Subcutaneous adipose tissue (tissue), 4 donors: Measurements from ENCODE around the gene ADAMTS15. TPM values are rescaled to one million over a fixed set of nuclear protein-coding genes. Genes with fewer than 3 reads are reported as not detected.

Experiments
- total RNA-seq, 4 donors: library from RNA; depleted of rRNA; stranded (reverse); fragments of >200 nt; gene quantifications; one replicate each; pipeline ENCODE4 v1.1.0, GENCODE V29; 2016
- TF ChIP-seq, protein P1 (sequence below): fragments of 450-650 bp; IDR thresholded peaks from one replicate; pipeline ENCODE4 v1.5.1; 2016; ENCODE audit warnings: low read depth, mild to moderate bottlenecking, control low read depth, antibody characterized with exemption, moderate library complexity

The ADAMTS15 gene
- total RNA-seq, 4 donors from 2014 or later, result 15.0 to 44.7 (median 26.1) TPM

DNA sequence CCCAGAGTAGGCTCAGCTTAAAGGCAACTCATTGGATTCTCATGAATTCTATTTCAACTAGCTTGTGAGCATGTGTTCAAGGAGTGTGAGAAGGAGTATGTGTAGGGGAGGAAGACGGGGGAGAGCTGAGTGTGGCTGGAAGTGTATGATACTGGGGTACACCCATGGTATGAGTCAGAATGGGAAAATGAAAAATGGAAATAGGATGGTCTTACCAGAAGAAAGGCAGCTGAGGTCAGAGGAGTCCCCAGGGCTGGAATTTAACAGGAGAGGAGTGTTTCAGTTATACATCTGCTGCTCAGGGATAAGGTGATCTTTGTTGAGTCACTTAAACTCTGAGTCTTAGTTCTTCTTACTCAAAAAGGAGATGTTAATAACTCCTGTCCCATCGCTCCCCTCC, 6.7 kb upstream of the ADAMTS15 start:
- TF ChIP-seq, protein P1, sequence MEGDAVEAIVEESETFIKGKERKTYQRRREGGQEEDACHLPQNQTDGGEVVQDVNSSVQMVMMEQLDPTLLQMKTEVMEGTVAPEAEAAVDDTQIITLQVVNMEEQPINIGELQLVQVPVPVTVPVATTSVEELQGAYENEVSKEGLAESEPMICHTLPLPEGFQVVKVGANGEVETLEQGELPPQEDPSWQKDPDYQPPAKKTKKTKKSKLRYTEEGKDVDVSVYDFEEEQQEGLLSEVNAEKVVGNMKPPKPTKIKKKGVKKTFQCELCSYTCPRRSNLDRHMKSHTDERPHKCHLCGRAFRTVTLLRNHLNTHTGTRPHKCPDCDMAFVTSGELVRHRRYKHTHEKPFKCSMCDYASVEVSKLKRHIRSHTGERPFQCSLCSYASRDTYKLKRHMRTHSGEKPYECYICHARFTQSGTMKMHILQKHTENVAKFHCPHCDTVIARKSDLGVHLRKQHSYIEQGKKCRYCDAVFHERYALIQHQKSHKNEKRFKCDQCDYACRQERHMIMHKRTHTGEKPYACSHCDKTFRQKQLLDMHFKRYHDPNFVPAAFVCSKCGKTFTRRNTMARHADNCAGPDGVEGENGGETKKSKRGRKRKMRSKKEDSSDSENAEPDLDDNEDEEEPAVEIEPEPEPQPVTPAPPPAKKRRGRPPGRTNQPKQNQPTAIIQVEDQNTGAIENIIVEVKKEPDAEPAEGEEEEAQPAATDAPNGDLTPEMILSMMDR, result no peak

- TF ChIP-seq, protein P1, result no peak
These were observed 5.7 kb upstream of the ADAMTS15 start for GRCh38 chr11:130442737-130443136.

DNA sequence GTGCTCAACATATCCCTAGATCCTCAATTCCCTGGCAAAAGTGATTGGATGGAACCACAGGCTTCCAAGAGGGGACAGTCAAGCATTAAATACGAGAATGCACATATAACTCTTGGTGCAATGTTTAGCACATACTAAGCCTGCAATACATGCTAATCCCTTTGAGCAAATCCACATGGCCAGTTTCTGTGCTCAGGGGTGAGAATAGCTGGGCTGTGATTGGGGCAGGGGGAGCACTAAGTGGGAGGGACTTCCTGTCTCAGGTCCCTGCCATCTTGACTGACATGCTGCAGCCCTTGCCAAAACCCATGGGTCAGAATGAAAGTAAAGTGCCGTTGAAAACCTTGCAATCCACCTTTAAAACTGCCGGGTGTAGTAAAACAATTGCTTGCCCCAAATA, 2.7 kb upstream of the ADAMTS15 start:
- TF ChIP-seq, protein P1, result no peak

DNA sequence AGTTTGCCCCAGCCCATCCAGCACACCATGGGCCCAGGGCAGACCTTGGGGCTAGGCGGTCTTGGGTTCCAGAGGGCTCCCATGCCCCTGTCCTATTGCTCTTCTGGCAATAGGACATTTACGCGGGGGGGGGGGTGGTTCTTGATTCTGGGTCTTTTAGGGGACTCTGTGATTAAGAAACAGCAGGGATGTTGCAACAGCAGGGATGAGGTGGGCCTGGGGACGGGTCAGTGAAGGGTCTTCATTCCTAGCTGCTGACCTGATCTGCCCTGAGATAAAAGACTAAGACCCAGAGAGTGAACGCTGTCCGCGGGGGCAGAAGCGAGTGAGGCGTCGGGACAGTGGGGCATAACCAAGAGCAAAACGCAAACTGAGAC, 418 bp upstream of the ADAMTS15 start:
- TF ChIP-seq, protein P1, result no peak

- TF ChIP-seq, protein P1, result no peak
These were observed 1.0 kb downstream of the ADAMTS15 start for GRCh38 chr11:130449310-130449990.

DNA sequence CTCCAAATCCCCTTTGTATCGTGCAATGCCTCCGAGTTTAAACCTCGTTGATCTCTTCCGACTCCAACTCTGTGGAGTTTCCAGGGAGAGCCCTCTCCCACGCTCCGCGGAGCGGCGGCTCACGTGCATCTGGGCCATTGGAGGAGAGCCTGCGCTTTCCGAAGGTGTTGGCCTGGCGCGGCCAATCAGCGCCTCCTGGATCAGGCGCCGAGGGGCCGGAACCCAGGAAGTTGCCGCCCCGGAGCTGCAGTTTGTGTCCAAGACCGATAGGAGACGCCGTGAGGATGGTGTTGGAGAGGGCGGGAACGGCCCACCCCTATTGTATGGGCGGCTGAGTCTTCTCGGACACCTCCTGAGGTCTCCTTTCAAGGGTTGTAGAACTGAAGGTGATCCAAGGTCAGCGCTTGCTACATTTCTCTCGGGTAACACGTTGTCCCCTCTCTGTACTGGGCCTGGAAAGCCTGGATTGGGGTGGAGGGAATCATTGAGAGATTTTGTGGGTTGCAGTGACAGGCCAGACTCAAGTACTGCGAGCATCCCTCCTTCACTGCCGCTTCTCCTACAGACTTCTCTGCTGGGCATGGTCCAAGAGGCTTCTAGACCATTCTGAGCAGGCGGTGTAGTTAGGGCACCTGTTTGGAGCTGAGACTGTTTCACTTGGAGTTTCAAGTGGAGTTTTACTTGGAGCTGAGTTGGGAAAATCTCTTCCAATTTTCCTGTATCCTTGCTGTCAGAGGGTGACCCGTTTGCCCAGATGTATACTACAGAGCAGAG, 1.7 kb downstream of the ADAMTS15 start:
- TF ChIP-seq, protein P1, result no peak

DNA sequence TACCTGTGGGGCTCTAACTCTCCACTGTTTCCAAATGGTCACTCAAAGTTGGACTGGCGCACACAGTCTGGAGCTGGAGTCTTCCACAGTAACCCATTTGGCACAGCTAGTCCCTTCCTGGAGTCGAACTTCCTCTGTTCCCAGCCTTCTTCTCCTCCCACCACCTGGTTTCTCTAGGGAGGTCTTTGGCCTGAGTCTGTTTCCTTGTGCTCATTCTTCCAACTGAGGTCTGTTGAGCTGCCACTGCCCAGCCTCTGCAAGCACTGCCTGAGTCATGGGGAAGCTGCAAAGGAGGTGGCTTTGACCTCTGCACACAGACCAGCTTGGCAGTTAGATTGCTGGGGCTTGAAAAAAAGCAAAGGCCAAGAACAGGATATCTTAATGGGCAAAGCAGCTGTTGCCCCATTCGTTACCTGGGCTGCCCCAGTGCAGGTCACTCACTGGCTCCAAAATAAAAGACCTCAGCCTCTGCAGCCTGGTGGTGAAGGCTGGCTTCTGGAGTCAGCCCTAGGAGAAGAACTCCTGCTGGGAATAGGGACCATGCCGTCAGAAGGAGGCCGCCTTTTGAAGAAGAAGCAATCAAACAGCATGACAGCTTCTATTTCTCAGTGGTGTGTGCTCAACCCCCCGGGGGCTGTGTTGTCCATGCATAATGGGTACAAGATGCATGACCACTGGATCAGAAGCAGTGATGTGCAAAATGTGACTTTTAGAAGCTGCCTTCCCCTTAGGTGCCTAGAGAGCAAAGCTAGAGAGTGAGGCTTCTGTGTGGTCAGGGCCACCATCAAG, 3.0 kb downstream of the ADAMTS15 start:
- TF ChIP-seq, protein P1, result no peak
